Mesenchymal stem cell (in vitro differentiated cells and primary cell): ENCODE data around the gene PEX10.

Experiments
- DNase-seq: peaks from one replicate; pipeline ENCODE4 v3.0.0-alpha.2; 2013
- H2AFZ ChIP-seq: one replicate; pipeline ENCODE4 v1.6.1; 2013; ENCODE audit warnings: low read depth, mild to moderate bottlenecking, control low read depth, inconsistent platforms, low read length, moderate library complexity
- H2AK5ac ChIP-seq: 2 replicates; pipeline ENCODE4 v1.6.1; 2013; ENCODE audit warnings: low read length, moderate library complexity, mild to moderate bottlenecking, inconsistent platforms; ENCODE audit not compliant: severe bottlenecking
- H2BK120ac ChIP-seq: one replicate; pipeline ENCODE4 v1.6.1; 2013; ENCODE audit warnings: low read depth, mild to moderate bottlenecking, inconsistent platforms, low read length, moderate library complexity
- H2BK12ac ChIP-seq, 2 experiments: one replicate each; pipeline ENCODE4 v1.6.1; 2013; ENCODE audit warnings: inconsistent platforms in 2 of 2, low read length in 2 of 2, mild to moderate bottlenecking in 2 of 2, moderate library complexity in 2 of 2, control low read depth in 1 of 2
- H2BK15ac ChIP-seq: one replicate; pipeline ENCODE4 v1.6.1; 2013; ENCODE audit warnings: mild to moderate bottlenecking, low read depth, inconsistent platforms; ENCODE audit not compliant: poor library complexity, severe bottlenecking
- H2BK5ac ChIP-seq: 2 replicates; pipeline ENCODE4 v1.6.1; 2013; ENCODE audit warnings: low read depth, mild to moderate bottlenecking, low read length, control low read depth, inconsistent platforms; ENCODE audit not compliant: poor library complexity, severe bottlenecking
- H3K14ac ChIP-seq, 2 experiments: one replicate each; pipeline ENCODE4 v1.6.1; 2013; ENCODE audit warnings: inconsistent platforms in 2 of 2, low read length in 2 of 2, control low read depth in 1 of 2, mild to moderate bottlenecking in 1 of 2, moderate library complexity in 1 of 2
- H3K18ac ChIP-seq, 2 experiments: one replicate each; pipeline ENCODE4 v1.6.1; 2013; ENCODE audit warnings: inconsistent platforms in 2 of 2, low read length in 2 of 2, control low read depth in 1 of 2, low read depth in 1 of 2, mild to moderate bottlenecking in 1 of 2
- H3K23ac ChIP-seq, 2 experiments: one replicate each; pipeline ENCODE4 v1.6.1; 2013; ENCODE audit warnings: inconsistent platforms in 2 of 2, low read length in 2 of 2, mild to moderate bottlenecking in 2 of 2, moderate library complexity in 2 of 2, control low read depth in 1 of 2
- H3K27ac ChIP-seq: 2 replicates; pipeline ENCODE4 v1.5.1; 2013; ENCODE audit warnings: mild to moderate bottlenecking, moderate library complexity, low read length, control low read depth, inconsistent platforms; ENCODE audit not compliant: poor library complexity, severe bottlenecking
- H3K27me3 ChIP-seq, 2 experiments: 2 replicates each; pipeline versions ENCODE4 v1.6.1 to v1.7.0; 2013; ENCODE audit warnings: low read length in 2 of 2, mild to moderate bottlenecking in 2 of 2, moderate library complexity in 2 of 2, control low read depth in 1 of 2, inconsistent platforms in 1 of 2; ENCODE audit not compliant: control insufficient read depth in 1 of 2, insufficient read depth in 1 of 2
- H3K36me3 ChIP-seq, 2 experiments: 2 replicates each; pipeline versions ENCODE4 v1.6.1 to v1.7.0; 2013; ENCODE audit warnings: low read length in 2 of 2, control low read depth in 1 of 2, inconsistent platforms in 1 of 2, low read depth in 1 of 2, mild to moderate bottlenecking in 1 of 2; ENCODE audit not compliant: insufficient read depth in 2 of 2, control insufficient read depth in 1 of 2
- H3K4ac ChIP-seq, 2 experiments: one replicate each; pipeline ENCODE4 v1.6.1; 2013; ENCODE audit warnings: inconsistent platforms in 2 of 2, low read length in 2 of 2, mild to moderate bottlenecking in 2 of 2, moderate library complexity in 2 of 2, control low read depth in 1 of 2, low read depth in 1 of 2
- H3K4me1 ChIP-seq: 2 replicates; pipeline ENCODE4 v1.6.1; 2013; ENCODE audit warnings: low read depth, low read length, control low read depth; ENCODE audit not compliant: control insufficient read depth, insufficient read depth
- H3K4me2 ChIP-seq: 2 replicates; pipeline ENCODE4 v1.6.1; 2013; ENCODE audit warnings: low read length, mild to moderate bottlenecking, inconsistent platforms; ENCODE audit not compliant: poor library complexity, severe bottlenecking
- H3K4me3 ChIP-seq, 2 experiments: 2 replicates each; pipeline versions ENCODE4 v1.5.1 to v1.7.0; 2013; ENCODE audit warnings: low read length in 2 of 2, mild to moderate bottlenecking in 2 of 2, control low read depth in 1 of 2, low read depth in 1 of 2; ENCODE audit not compliant: insufficient read depth in 1 of 2
- H3K79me1 ChIP-seq: replicated peaks from 2 replicates; pipeline ENCODE4 v1.6.1; 2013; ENCODE audit warnings: mild to moderate bottlenecking, control low read depth, low read length, inconsistent platforms; ENCODE audit not compliant: poor library complexity, severe bottlenecking
- H3K9ac ChIP-seq: 2 replicates; pipeline ENCODE4 v1.7.0; 2013; ENCODE audit warnings: mild to moderate bottlenecking, low read length, moderate library complexity
- H3K9me3 ChIP-seq: 2 replicates; pipeline ENCODE4 v1.7.0; 2013; ENCODE audit warnings: mild to moderate bottlenecking, low read length; ENCODE audit not compliant: control insufficient read depth
- H4K8ac ChIP-seq: one replicate; pipeline ENCODE4 v1.6.1; 2013; ENCODE audit warnings: inconsistent platforms, mild to moderate bottlenecking, low read length, moderate library complexity
- H4K91ac ChIP-seq: one replicate; pipeline ENCODE4 v1.6.1; 2013; ENCODE audit warnings: mild to moderate bottlenecking, low read length, inconsistent platforms
- WGBS: methylation state at CpG from one replicate; pipeline ENCODE4 v1.1.7; 2013; ENCODE audit warnings: mixed read lengths; 5-methylcytosine and 5-hydroxymethylcytosine counted together

The PEX10 gene

GRCh38 chr1:2363847-2364513 lies 48.4 kb downstream of the PEX10 start:
- no peak overlapping the region for H3K14ac ChIP-seq
- H3K27ac ChIP-seq, result no peak overlapping the region
- 100% methylated on average over 2 of the region's 2 CpGs for WGBS
- H2BK120ac ChIP-seq, result no peak overlapping the region
- no peak overlapping the region for H3K18ac ChIP-seq
- no peak overlapping the region for H2AK5ac ChIP-seq
- peaks cover 0 to 3% of the 10 kb centered on the region in 2 experiments for H3K36me3 ChIP-seq
- peaks cover 4% of the 10 kb centered on the region for H3K4me1 ChIP-seq
- DNase-seq, result no peak
- H4K8ac ChIP-seq, result no peak overlapping the region
- no peaks in the 10 kb centered on the region for H3K27me3 ChIP-seq
- peaks cover 1% of the 10 kb centered on the region for H3K79me1 ChIP-seq
- no peak overlapping the region for H2AFZ ChIP-seq
- no peak overlapping the region for H2BK12ac ChIP-seq
- H3K9me3 ChIP-seq, result peaks cover 6% of the 10 kb centered on the region
- no peak overlapping the region for H3K9ac ChIP-seq
- no peak overlapping the region for H3K4me3 ChIP-seq
- H2BK15ac ChIP-seq, result no peak overlapping the region
- H3K4me2 ChIP-seq, result no peak overlapping the region
- H4K91ac ChIP-seq, result no peak overlapping the region
- no peak overlapping the region for H2BK5ac ChIP-seq
- H3K23ac ChIP-seq, result no peak overlapping the region
- no peak overlapping the region for H3K4ac ChIP-seq

- no peak overlapping the region for H2BK15ac ChIP-seq
- WGBS, result 81% methylated on average over 11 of the region's 11 CpGs
- no peak overlapping the region for H2AFZ ChIP-seq
- no peak overlapping the region for H3K14ac ChIP-seq
- H3K27me3 ChIP-seq, result peaks cover 0 to under 1% of the 10 kb centered on the region in 2 experiments
- H2BK12ac ChIP-seq, result no peak overlapping the region
- H3K9me3 ChIP-seq, result peaks cover 6% of the 10 kb centered on the region
- peak overlapping the region in 1 of 2 experiments; percentile 21 for H3K18ac ChIP-seq
- peaks cover 0 to 11% of the 10 kb centered on the region in 2 experiments for H3K36me3 ChIP-seq
- no peak overlapping the region for H2BK5ac ChIP-seq
- peaks cover 4% of the 10 kb centered on the region for H3K4me1 ChIP-seq
- no peak overlapping the region for H3K4me3 ChIP-seq
- no peak overlapping the region for H4K8ac ChIP-seq
- no peak overlapping the region for H2BK120ac ChIP-seq
- no peak for DNase-seq
- H3K23ac ChIP-seq, result no peak overlapping the region
- no peak overlapping the region for H2AK5ac ChIP-seq
- no peak overlapping the region for H4K91ac ChIP-seq
- no peak overlapping the region for H3K9ac ChIP-seq
- H3K4me2 ChIP-seq, result no peak overlapping the region
- H3K79me1 ChIP-seq, result peaks cover 1% of the 10 kb centered on the region
- no peak overlapping the region for H3K27ac ChIP-seq
- H3K4ac ChIP-seq, result no peak overlapping the region
Observed at GRCh38 chr1:2360588-2361364, 51.6 kb downstream of the PEX10 start.

GRCh38 chr1:2358651-2359640 lies 53.4 kb downstream of the PEX10 start:
- no peak for DNase-seq
- no peak overlapping the region for H3K27ac ChIP-seq
- H3K4ac ChIP-seq, result no peak overlapping the region
- peaks cover 5 to 6% of the 10 kb centered on the region in 2 experiments for H3K27me3 ChIP-seq
- H3K4me1 ChIP-seq, result peaks cover 17% of the 10 kb centered on the region
- peaks cover 0 to 11% of the 10 kb centered on the region in 2 experiments for H3K36me3 ChIP-seq
- peaks cover 4% of the 10 kb centered on the region for H3K9me3 ChIP-seq
- peaks cover 1% of the 10 kb centered on the region for H3K79me1 ChIP-seq
- H2AFZ ChIP-seq, result no peak overlapping the region
- no peak overlapping the region for H2BK5ac ChIP-seq
- no peak overlapping the region for H2BK12ac ChIP-seq
- no peak overlapping the region for H3K14ac ChIP-seq
- H3K23ac ChIP-seq, result no peak overlapping the region
- H4K8ac ChIP-seq, result no peak overlapping the region
- no peak overlapping the region for H2BK120ac ChIP-seq
- no peak overlapping the region for H3K18ac ChIP-seq
- H3K9ac ChIP-seq, result no peak overlapping the region
- no peak overlapping the region for H2AK5ac ChIP-seq
- no peak overlapping the region for H3K4me2 ChIP-seq
- no peak overlapping the region for H2BK15ac ChIP-seq
- no peak overlapping the region for H3K4me3 ChIP-seq
- no peak overlapping the region for H4K91ac ChIP-seq
- 89% methylated on average over 24 of the region's 24 CpGs for WGBS
